Measurements from ENCODE around the gene ELMOD3.

DNA sequence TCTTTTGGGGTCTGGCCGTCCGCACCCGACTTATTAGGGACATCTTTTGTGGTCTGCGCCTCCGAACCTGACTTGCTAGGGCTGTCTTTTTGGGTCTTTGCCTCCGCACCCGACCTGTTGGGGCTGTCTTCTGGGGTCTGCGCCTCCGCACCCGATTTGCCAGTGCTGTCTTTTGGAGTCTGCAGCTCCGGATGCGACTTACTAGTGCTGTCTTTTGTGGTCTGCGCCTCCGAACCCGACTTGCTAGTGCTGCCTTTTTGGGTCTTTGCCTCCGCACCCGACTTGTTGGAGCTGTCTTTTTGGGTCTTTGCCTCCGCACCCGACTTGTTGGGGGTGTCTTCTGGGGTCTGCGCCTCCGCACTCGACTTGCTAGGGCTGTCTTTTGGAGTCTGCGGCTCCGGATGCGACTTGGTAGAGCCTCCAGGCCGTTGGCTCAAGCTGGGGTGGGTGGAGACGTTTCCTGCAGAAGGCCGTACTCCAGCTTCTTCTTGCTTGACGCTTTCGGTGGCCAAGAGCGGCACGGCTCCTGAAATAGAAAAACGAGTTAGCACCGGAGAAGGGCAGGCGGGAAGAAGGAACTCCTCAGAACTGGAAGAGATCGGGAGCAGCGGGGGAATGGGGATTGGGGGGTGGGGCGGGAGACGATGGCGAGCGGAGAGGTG, 27.3 kb upstream of the ELMOD3 start:
- TF ChIP-seq, protein P1, sequence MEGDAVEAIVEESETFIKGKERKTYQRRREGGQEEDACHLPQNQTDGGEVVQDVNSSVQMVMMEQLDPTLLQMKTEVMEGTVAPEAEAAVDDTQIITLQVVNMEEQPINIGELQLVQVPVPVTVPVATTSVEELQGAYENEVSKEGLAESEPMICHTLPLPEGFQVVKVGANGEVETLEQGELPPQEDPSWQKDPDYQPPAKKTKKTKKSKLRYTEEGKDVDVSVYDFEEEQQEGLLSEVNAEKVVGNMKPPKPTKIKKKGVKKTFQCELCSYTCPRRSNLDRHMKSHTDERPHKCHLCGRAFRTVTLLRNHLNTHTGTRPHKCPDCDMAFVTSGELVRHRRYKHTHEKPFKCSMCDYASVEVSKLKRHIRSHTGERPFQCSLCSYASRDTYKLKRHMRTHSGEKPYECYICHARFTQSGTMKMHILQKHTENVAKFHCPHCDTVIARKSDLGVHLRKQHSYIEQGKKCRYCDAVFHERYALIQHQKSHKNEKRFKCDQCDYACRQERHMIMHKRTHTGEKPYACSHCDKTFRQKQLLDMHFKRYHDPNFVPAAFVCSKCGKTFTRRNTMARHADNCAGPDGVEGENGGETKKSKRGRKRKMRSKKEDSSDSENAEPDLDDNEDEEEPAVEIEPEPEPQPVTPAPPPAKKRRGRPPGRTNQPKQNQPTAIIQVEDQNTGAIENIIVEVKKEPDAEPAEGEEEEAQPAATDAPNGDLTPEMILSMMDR (conservative IDR thresholded peaks at IDR 0.05) = no peak
- TF ChIP-seq ZFX (IDR thresholded peaks at IDR 0.05) = no peak
